IMR-90 (cell line): ENCODE results near the gene PRKD3. TPM values are rescaled to one million over a fixed set of nuclear protein-coding genes. Genes with fewer than 3 reads are reported as not detected.

Experiments
- ATAC-seq: fragments of 200-7000 bp; cut with Tn5 transposase; 2 replicates; pipeline ENCODE4 v1.9.1; 2020; ENCODE audit warnings: low read depth, mild to moderate bottlenecking, moderate library complexity
- BruUV-seq: library from RNA; stranded (reverse); fragments of 400-500 nt; replicated peaks from 2 replicates; lab custom pipeline; 2021; lab: Mats Ljungman, UMichigan
- CTCF ChIA-PET: fragments of 300-600 bp; formaldehyde crosslinking; extraction: SDS; loops from one replicate; lab custom pipeline; 2021; ENCODE audit warnings: antibody characterized with exemption; lab: Yijun Ruan, JAX
- POLR2A ChIA-PET: fragments of 300-600 bp; sonication (Branson Sonifier 250); formaldehyde crosslinking; loops from one replicate; lab custom pipeline; 2022; ENCODE audit warnings: antibody characterized with exemption; ENCODE audit not compliant: unreplicated experiment; lab: Charles Lee
- DNase-seq: peaks from one replicate; pipeline ENCODE4 v3.0.0; 2013
- H2AFZ ChIP-seq: replicated peaks from 2 replicates; pipeline ENCODE3; 2013; ENCODE audit warnings: low read length, mild to moderate bottlenecking; ENCODE audit not compliant: poor library complexity
- H2AK5ac ChIP-seq: 2 replicates; pipeline ENCODE4 v1.6.1; 2013; ENCODE audit warnings: low read depth, low read length, inconsistent platforms
- H2AK9ac ChIP-seq: replicated peaks from 2 replicates; pipeline ENCODE3; 2013; ENCODE audit warnings: mild to moderate bottlenecking, low read depth, low read length, moderate library complexity; ENCODE audit not compliant: poor library complexity
- H2BK120ac ChIP-seq: 2 replicates; pipeline ENCODE4 v1.6.1; 2013; ENCODE audit warnings: low read depth, low read length, inconsistent platforms
- H2BK15ac ChIP-seq: 3 replicates; pipeline ENCODE4 v1.6.1; 2013; ENCODE audit warnings: low read depth, low read length, inconsistent platforms
- H2BK20ac ChIP-seq: 2 replicates; pipeline ENCODE4 v1.6.1; 2013; ENCODE audit warnings: low read depth, mild to moderate bottlenecking, inconsistent platforms, low read length, moderate library complexity
- H2BK5ac ChIP-seq: 2 replicates; pipeline ENCODE4 v1.6.1; 2013; ENCODE audit warnings: mild to moderate bottlenecking, low read depth, low read length, inconsistent platforms; ENCODE audit not compliant: poor library complexity, severe bottlenecking
- H3K14ac ChIP-seq: replicated peaks from 2 replicates; pipeline ENCODE4 v1.6.1; 2013; ENCODE audit warnings: low read depth, low read length, inconsistent platforms
- H3K18ac ChIP-seq: 2 replicates; pipeline ENCODE4 v1.6.1; 2013; ENCODE audit warnings: low read depth, low read length, control low read depth
- H3K23ac ChIP-seq: 2 replicates; pipeline ENCODE4 v1.6.1; 2013; ENCODE audit warnings: low read depth, low read length, inconsistent platforms
- H3K27ac ChIP-seq: 2 replicates; pipeline ENCODE4 v1.5.1; 2013; ENCODE audit warnings: mild to moderate bottlenecking, control low read depth, low read length; ENCODE audit not compliant: insufficient read depth
- H3K27me3 ChIP-seq: 2 replicates; pipeline ENCODE4 v1.6.1; 2013; ENCODE audit warnings: low read length; ENCODE audit not compliant: control insufficient read depth, insufficient read depth
- H3K36me3 ChIP-seq: 2 replicates; pipeline ENCODE4 v1.6.1; 2013; ENCODE audit warnings: low read length, mixed read lengths; ENCODE audit not compliant: control insufficient read depth, insufficient read depth
- H3K4ac ChIP-seq: 2 replicates; pipeline ENCODE4 v1.6.1; 2013; ENCODE audit warnings: low read depth, low read length, inconsistent platforms
- H3K4me1 ChIP-seq: 2 replicates; pipeline ENCODE4 v1.6.1; 2013; ENCODE audit warnings: low read length, mixed read lengths; ENCODE audit not compliant: control insufficient read depth, insufficient read depth
- H3K4me2 ChIP-seq: 2 replicates; pipeline ENCODE4 v1.6.1; 2013; ENCODE audit warnings: low read depth, mild to moderate bottlenecking, control low read depth, low read length, moderate library complexity
- H3K4me3 ChIP-seq: 2 replicates; pipeline ENCODE4 v1.5.1; 2013; ENCODE audit warnings: low read depth, mild to moderate bottlenecking, control low read depth, low read length, moderate library complexity; ENCODE audit not compliant: insufficient read depth
- H3K56ac ChIP-seq: 2 replicates; pipeline ENCODE4 v1.6.1; 2013; ENCODE audit warnings: low read length, inconsistent platforms; ENCODE audit not compliant: insufficient read depth; ENCODE audit errors: extremely low read depth
- H3K79me1 ChIP-seq, 2 experiments: 2 replicates each; pipeline ENCODE4 v1.6.1; 2013; ENCODE audit warnings: low read length in 2 of 2, inconsistent platforms in 1 of 2, low read depth in 1 of 2
- H3K9ac ChIP-seq: 2 replicates; pipeline ENCODE4 v1.6.1; 2013; ENCODE audit warnings: low read depth, low read length, control low read depth
- H3K9me1 ChIP-seq: 2 replicates; pipeline ENCODE4 v1.6.1; 2013; ENCODE audit warnings: low read length, inconsistent platforms; ENCODE audit not compliant: insufficient read depth
- H3K9me3 ChIP-seq: 2 replicates; pipeline ENCODE4 v1.6.1; 2013; ENCODE audit warnings: low read length; ENCODE audit not compliant: control insufficient read depth, insufficient read depth
- H4K20me1 ChIP-seq: 2 replicates; pipeline ENCODE4 v1.6.1; 2013; ENCODE audit warnings: low read length, inconsistent platforms; ENCODE audit not compliant: insufficient read depth
- H4K5ac ChIP-seq: 2 replicates; pipeline ENCODE4 v1.6.1; 2013; ENCODE audit warnings: mild to moderate bottlenecking, low read depth, low read length, control low read depth
- H4K8ac ChIP-seq, 2 experiments: 2 replicates each; pipeline ENCODE4 v1.6.1; 2013; ENCODE audit warnings: low read depth in 2 of 2, low read length in 2 of 2, control low read depth in 1 of 2, inconsistent platforms in 1 of 2
- H4K91ac ChIP-seq: 2 replicates; pipeline ENCODE4 v1.6.1; 2013; ENCODE audit warnings: low read depth, low read length, inconsistent platforms; ENCODE audit not compliant: insufficient read depth
- CEBPB ChIP-seq: IDR thresholded peaks from 2 replicates; pipeline ENCODE4 v1.6.1; 2012; ENCODE audit warnings: low read depth, low read length, improper control_type of control experiment
- MXI1 ChIP-seq: IDR thresholded peaks from 2 replicates; pipeline ENCODE4 v1.6.1; 2012; ENCODE audit warnings: low read depth, mild to moderate bottlenecking, low read length, moderate library complexity, borderline replicate concordance
- NFE2L2 ChIP-seq: fragments of 150-350 bp; IDR thresholded peaks from 2 replicates; pipeline ENCODE4 v1.6.1; 2016; ENCODE audit warnings: low read depth, mild to moderate bottlenecking, low read length
- WGBS, 2 experiments: methylation state at CpG; one replicate each; pipeline versions ENCODE4 v1.1.5 to v1.1.7; 2013; ENCODE audit warnings: missing lambda C conversion rate in 2 of 2; ENCODE audit not compliant: insufficient read length in 1 of 2; ENCODE audit errors: extremely low coverage in 2 of 2; 5-methylcytosine and 5-hydroxymethylcytosine counted together
- dilution Hi-C: fragments of 300-500 bp; cut with HindIII; formaldehyde crosslinking; loops from one replicate; pipeline ENCODE4 v1.14.3; 2018; ENCODE audit warnings: low sequenced_read_pairs; ENCODE audit not compliant: unreplicated experiment
- in situ Hi-C: fragments of 300-500 bp; cut with MboI; formaldehyde crosslinking; loops from 3 replicates; pipeline ENCODE4 v1.14.3; 2019; ENCODE audit warnings: low sequenced_read_pairs, inconsistent platforms, mixed read lengths
- intact Hi-C: fragments of 100-400 bp; cut with micrococcal nuclease; formaldehyde crosslinking; loops from 2 replicates; pipeline ENCODE4 v1.10.0; 2022
- microRNA-seq, 2 experiments: library from miRNA; stranded (forward) in 1 of 2; unstranded in 1 of 2; fragments of 10-50 nt in 1 of 2; fragments of <30 nt in 1 of 2; gene quantifications in 1 of 2; microRNA quantifications in 1 of 2; one replicate each; pipeline versions ENCODE3 to v1.1.0; 2013 to 2020; ENCODE audit not compliant: insufficient read depth in 1 of 2, insufficient read length in 1 of 2, unreplicated experiment in 1 of 2
- polyA plus RNA-seq, 3 experiments: library from polyadenylated mRNA; depleted of rRNA; stranded (reverse); fragments of >200 nt; gene quantifications; 2 replicates each; pipeline ENCODE4 v1.2.3, GENCODE V29; 2012; ENCODE audit warnings: low replicate concordance in 1 of 3
- small RNA-seq, 5 experiments: library from RNA; depleted of rRNA; stranded (forward); fragments of <200 nt; gene quantifications; one replicate each; pipeline ENCODE3, GENCODE V24; 2012
- total RNA-seq: library from RNA; depleted of rRNA; stranded (reverse); fragments of >200 nt; gene quantifications from 2 replicates; pipeline ENCODE4 v1.2.3, GENCODE V29; 2012; rRNA removed
- TF ChIP-seq, protein P1 (sequence below): fragments of 150-350 bp; IDR thresholded peaks from 2 replicates; pipeline ENCODE4 v1.6.1; 2017; ENCODE audit warnings: mild to moderate bottlenecking, antibody characterized with exemption, low read length, low read depth

PRKD3 gene
- total and polyA plus RNA-seq, 2 of the 4 experiments (the other 2 are of a cell fraction), result 15.8 to 46.4 TPM

DNA sequence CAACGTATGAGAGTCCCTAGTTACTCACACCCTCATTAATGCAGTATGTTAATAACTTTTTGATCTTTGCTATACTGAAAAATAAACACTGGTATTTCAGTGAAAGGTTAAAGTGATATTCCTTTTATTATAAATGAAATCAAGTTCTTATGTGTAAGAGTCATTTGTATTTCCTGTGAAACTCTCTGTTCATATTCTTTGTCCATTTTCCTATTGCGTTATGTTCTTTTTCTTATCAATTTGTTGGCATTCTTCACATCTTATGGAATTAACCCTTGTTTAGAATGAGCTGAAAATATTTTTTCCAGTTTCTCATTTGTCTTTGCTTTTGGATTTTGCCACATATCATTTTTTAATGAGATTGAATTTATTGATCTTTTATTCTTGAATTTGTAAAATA, 48.3 kb downstream of the PRKD3 start:
- Histone ChIP-seq H2AK5ac (no peak overlapping the region), H3K4me2 (no peak overlapping the region), H4K91ac (no peak overlapping the region), H3K27me3 (no peaks in the 10 kb centered on the region), H3K18ac (no peak overlapping the region), H3K79me1 (peaks cover 3 to 13% of the 10 kb centered on the region in 2 experiments; a peak in 3 of 4 replicates), H3K4ac (no peak overlapping the region), H3K27ac (no peak overlapping the region), H4K20me1 (no peaks in the 10 kb centered on the region), H3K9me1 (peaks cover 2% of the 10 kb centered on the region; the same call in 1 of the 2 replicates), H3K9me3 (no peaks in the 10 kb centered on the region), H2BK20ac (no peak overlapping the region), H2BK15ac (no peak overlapping the region), H3K4me1 (peaks cover 4% of the 10 kb centered on the region; the same call in 1 of the 2 replicates), H3K14ac (no peak overlapping the region), H3K4me3 (no peak overlapping the region), H3K9ac (no peak overlapping the region), H2AK9ac (no peak overlapping the region), H2BK5ac (no peak overlapping the region), H3K56ac (no peak overlapping the region), H3K36me3 (peaks cover 10% of the 10 kb centered on the region), H2AFZ (no peak overlapping the region), H4K5ac (no peak overlapping the region), H4K8ac (no peak overlapping the region), H3K23ac (no peak overlapping the region), H2BK120ac (no peak overlapping the region)
- DNase-seq (no peak), ATAC-seq (no peak)
- POLR2A ChIA-PET, result no interaction called here
- dilution Hi-C loops (no loop called here), intact Hi-C loops (no loop called here), in situ Hi-C loops (no loop called here)
- TF ChIP-seq NFE2L2, result no peak
- TF ChIP-seq, protein P1, sequence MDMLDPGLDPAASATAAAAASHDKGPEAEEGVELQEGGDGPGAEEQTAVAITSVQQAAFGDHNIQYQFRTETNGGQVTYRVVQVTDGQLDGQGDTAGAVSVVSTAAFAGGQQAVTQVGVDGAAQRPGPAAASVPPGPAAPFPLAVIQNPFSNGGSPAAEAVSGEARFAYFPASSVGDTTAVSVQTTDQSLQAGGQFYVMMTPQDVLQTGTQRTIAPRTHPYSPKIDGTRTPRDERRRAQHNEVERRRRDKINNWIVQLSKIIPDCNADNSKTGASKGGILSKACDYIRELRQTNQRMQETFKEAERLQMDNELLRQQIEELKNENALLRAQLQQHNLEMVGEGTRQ, result no peak
- no peak for TF ChIP-seq CEBPB
- no peak for TF ChIP-seq MXI1
- CTCF ChIA-PET, result no interaction called here
- WGBS, 2 experiments, result no CpG with 5 or more reads among the region's 2 CpGs
- no TSS peak for BruUV-seq

Small RNA genes within 50 kb of the gene (microRNA-seq; reads per million reads assigned to microRNA genes)
- gene RNU6-939P (ENCODE audit: insufficient read depth, insufficient read length), result not detected

Small RNA genes within 50 kb of the gene (small RNA-seq; reads per million reads assigned to genes)
- gene RNU6-939P, result 0 reads per million in 5 experiments

Other genes starting within 250 kb of the PRKD3 start
- gene HEATR5B, start 240.5 kb downstream of the PRKD3 start, total RNA-seq, result 17.9 and 20.6 TPM in 2 replicates
- 7.6 and 8.3 TPM in 2 replicates for gene HEATR5B, start 240.5 kb downstream of the PRKD3 start, polyA plus RNA-seq (2012; rRNA removed)
- 4.7 and 8.1 TPM in 2 replicates for gene GPATCH11, start 240.3 kb downstream of the PRKD3 start, total RNA-seq
- 2.9 and 3.9 TPM in 2 replicates for gene GPATCH11, start 240.3 kb downstream of the PRKD3 start, polyA plus RNA-seq (2012; rRNA removed)
- gene EIF2AK2, start 167.9 kb downstream of the PRKD3 start, total RNA-seq, result 16.8 and 32.2 TPM in 2 replicates
- gene EIF2AK2, start 167.9 kb downstream of the PRKD3 start, polyA plus RNA-seq (2012; rRNA removed), result 7.3 and 10.2 TPM in 2 replicates
- not detected in 2 replicates for gene SULT6B1, start 136.2 kb downstream of the PRKD3 start, total RNA-seq
- gene SULT6B1, start 136.2 kb downstream of the PRKD3 start, polyA plus RNA-seq (2012; rRNA removed), result not detected in 2 replicates
- 16.8 and 23.3 TPM in 2 replicates for gene CEBPZOS, start 128.3 kb downstream of the PRKD3 start, total RNA-seq
- gene CEBPZOS, start 128.3 kb downstream of the PRKD3 start, polyA plus RNA-seq (2012; rRNA removed), result 26.3 and 31.5 TPM in 2 replicates
- 33.3 and 47.8 TPM in 2 replicates for gene CEBPZ, start 93.2 kb downstream of the PRKD3 start, total RNA-seq
- gene CEBPZ, start 93.2 kb downstream of the PRKD3 start, polyA plus RNA-seq (2012; rRNA removed), result 9.4 and 9.5 TPM in 2 replicates
- gene NDUFAF7, start 93.2 kb downstream of the PRKD3 start, total RNA-seq, result 9.9 and 12.8 TPM in 2 replicates
- 14.1 and 17.4 TPM in 2 replicates for gene NDUFAF7, start 93.2 kb downstream of the PRKD3 start, polyA plus RNA-seq (2012; rRNA removed)
- 2.2 TPM in 2 replicates for gene QPCT, start 19.8 kb upstream of the PRKD3 start, total RNA-seq
- gene QPCT, start 19.8 kb upstream of the PRKD3 start, polyA plus RNA-seq (2012; rRNA removed), result 1.6 and 1.9 TPM in 2 replicates